NCI-H82 treated with DMSO at 0.1 percent for 48 hours (cell line): ENCODE measurements around the gene APOA5.
"Not testable (repeated sequence)": the region's sequence is repeated elsewhere in the genome, so short reads cannot be mapped to it uniquely, and the experiment has no call there.

Source experiments
- DNase-seq: peaks from one replicate; lab custom pipeline; 2025; ENCODE audit not compliant: unreplicated experiment; lab: John Stamatoyannopoulos, UW

Gene APOA5

GRCh38 chr11:116827461-116827860, 35.8 kb upstream of the APOA5 start:
- DNase-seq = no peak

- no peak for DNase-seq
These were observed 35.2 kb upstream of the APOA5 start for GRCh38 chr11:116826751-116827431.

- no peak for DNase-seq
These were observed 34.4 kb upstream of the APOA5 start for GRCh38 chr11:116825854-116826750.

- no peak for DNase-seq
These were observed 33.8 kb upstream of the APOA5 start for GRCh38 chr11:116825434-116825833.

- DNase-seq = no peak
These were observed 31.6 kb upstream of the APOA5 start, which contains the start of gene APOA4 for GRCh38 chr11:116823031-116823843. APOA4 (minus strand) TSS chr11:116823304; CDS start chr11:116823191, 113 bp downstream.

GRCh38 chr11:116822575-116822974, 30.9 kb upstream of the APOA5 start:
- DNase-seq = no peak

- DNase-seq = no peak
These were observed 29.6 kb upstream of the APOA5 start for GRCh38 chr11:116821050-116821918.

GRCh38 chr11:116819049-116819448, 27.4 kb upstream of the APOA5 start:
- no peak for DNase-seq

GRCh38 chr11:116814502-116814901, 22.8 kb upstream of the APOA5 start:
- no peak for DNase-seq

GRCh38 chr11:116813781-116814471, 22.2 kb upstream of the APOA5 start:
- DNase-seq = no peak

- no peak for DNase-seq
These were observed 21.5 kb upstream of the APOA5 start for GRCh38 chr11:116813170-116813569.

- DNase-seq = no peak
These were observed 20.4 kb upstream of the APOA5 start for GRCh38 chr11:116812109-116812508.

- DNase-seq = no peak
These were observed 19.5 kb upstream of the APOA5 start for GRCh38 chr11:116811194-116811593.

- no peak for DNase-seq
These were observed 16.8 kb upstream of the APOA5 start for GRCh38 chr11:116808262-116809175.

- DNase-seq = no peak
These were observed 16.1 kb upstream of the APOA5 start for GRCh38 chr11:116807601-116808261.

GRCh38 chr11:116804001-116804400, 12.3 kb upstream of the APOA5 start:
- DNase-seq = no peak

GRCh38 chr11:116801662-116802061, 10.0 kb upstream of the APOA5 start:
- not testable (repeated sequence) for DNase-seq

GRCh38 chr11:116800610-116801009, 8.9 kb upstream of the APOA5 start:
- DNase-seq = no peak
